Measurements from ENCODE around the gene CCND1.

- no peak for TF ChIP-seq CTCF (IDR thresholded peaks at IDR 0.05)
- no peak for TF ChIP-seq POLR2A (IDR thresholded peaks at IDR 0.05)
- TF ChIP-seq EP300 (IDR thresholded peaks at IDR 0.05), result no peak
These were observed 51.5 kb downstream of the CCND1 start for GRCh38 chr11:69692422-69692821.
